ENCODE measurements around the gene ARFIP2. TPM values are rescaled to one million over a fixed set of nuclear protein-coding genes. Genes with fewer than 3 reads are reported as not detected.

ARFIP2 gene
- total RNA-seq, 1 experiment from 2014 or later, result 49.5 TPM

- CTCF ChIA-PET, result no interaction called here
- Histone ChIP-seq H2AFZ (no peak overlapping the region), H3F3A (ENCODE audit: insufficient read depth, low read depth) (no peaks in the 10 kb centered on the region), H3K4me1 (replicated peaks; ENCODE audit: insufficient read depth) (0 out of 2 replicates have a peak, but pooled peaks cover 6% of the 10 kb centered on the region), H3K9me2 (ENCODE audit: insufficient read depth) (no peaks in the 10 kb centered on the region), H3K36me3 (ENCODE audit: low read depth) (peaks cover 12% of the 10 kb centered on the region; the same call in 1 of the 2 replicates), H3K27ac (no peak overlapping the region), H3K9me3 (ENCODE audit: insufficient read depth, low read depth) (no peaks in the 10 kb centered on the region), H4K20me1 (ENCODE audit: insufficient read depth) (0 out of 2 replicates have a peak, but pooled peaks cover 2% of the 10 kb centered on the region), H3K4me3 (no peak overlapping the region), H3K4me2 (no peak overlapping the region), H3K27me3 (ENCODE audit: insufficient read depth, low read depth) (no peaks in the 10 kb centered on the region), H3K79me2 (ENCODE audit: low read depth) (peaks cover 26% of the 10 kb centered on the region)
- POLR2A ChIA-PET (ENCODE audit: unreplicated experiment), result no interaction called here
- DNase-seq, result no peak
- no TSS peak for BruUV-seq (replicated peaks)
- intact Hi-C loops (cut with micrococcal nuclease; ENCODE audit: unreplicated experiment), result no loop called here
- TF ChIP-seq, protein P1, sequence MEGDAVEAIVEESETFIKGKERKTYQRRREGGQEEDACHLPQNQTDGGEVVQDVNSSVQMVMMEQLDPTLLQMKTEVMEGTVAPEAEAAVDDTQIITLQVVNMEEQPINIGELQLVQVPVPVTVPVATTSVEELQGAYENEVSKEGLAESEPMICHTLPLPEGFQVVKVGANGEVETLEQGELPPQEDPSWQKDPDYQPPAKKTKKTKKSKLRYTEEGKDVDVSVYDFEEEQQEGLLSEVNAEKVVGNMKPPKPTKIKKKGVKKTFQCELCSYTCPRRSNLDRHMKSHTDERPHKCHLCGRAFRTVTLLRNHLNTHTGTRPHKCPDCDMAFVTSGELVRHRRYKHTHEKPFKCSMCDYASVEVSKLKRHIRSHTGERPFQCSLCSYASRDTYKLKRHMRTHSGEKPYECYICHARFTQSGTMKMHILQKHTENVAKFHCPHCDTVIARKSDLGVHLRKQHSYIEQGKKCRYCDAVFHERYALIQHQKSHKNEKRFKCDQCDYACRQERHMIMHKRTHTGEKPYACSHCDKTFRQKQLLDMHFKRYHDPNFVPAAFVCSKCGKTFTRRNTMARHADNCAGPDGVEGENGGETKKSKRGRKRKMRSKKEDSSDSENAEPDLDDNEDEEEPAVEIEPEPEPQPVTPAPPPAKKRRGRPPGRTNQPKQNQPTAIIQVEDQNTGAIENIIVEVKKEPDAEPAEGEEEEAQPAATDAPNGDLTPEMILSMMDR (conservative IDR thresholded peaks at IDR 0.05), result no peak
- TF ChIP-seq EZH2 (IDR thresholded peaks at IDR 0.05; ENCODE audit: low read depth), result no peak
These were observed 5.1 kb upstream of the ARFIP2 start for GRCh38 chr11:6486256-6486655.

DNA sequence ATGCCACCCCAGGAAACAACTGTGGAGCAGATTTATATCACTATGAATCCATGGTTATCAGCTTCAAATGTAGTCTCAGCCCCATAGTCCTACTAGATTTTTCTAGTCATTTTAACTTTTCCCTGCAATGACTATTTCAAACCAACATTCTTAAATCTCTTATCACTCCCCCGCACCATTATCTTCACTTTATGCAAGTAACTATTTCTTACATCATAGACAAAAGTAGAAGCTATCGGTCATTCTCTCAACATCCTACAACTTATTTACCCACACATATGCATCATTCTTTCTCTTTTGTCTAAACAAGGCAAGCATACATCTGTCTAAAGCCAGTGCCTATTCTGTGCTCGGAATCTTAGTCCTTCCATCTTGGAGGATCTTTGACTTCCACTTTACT lies 4.5 kb upstream of the ARFIP2 start:
- Histone ChIP-seq H3K79me2 (ENCODE audit: low read depth) (peaks cover 30% of the 10 kb centered on the region), H3K9me2 (ENCODE audit: insufficient read depth) (no peaks in the 10 kb centered on the region), H3K27ac (no peak overlapping the region), H3K9me3 (ENCODE audit: insufficient read depth, low read depth) (no peaks in the 10 kb centered on the region), H3K27me3 (ENCODE audit: insufficient read depth, low read depth) (no peaks in the 10 kb centered on the region), H3K36me3 (ENCODE audit: low read depth) (peaks cover 12% of the 10 kb centered on the region; the same call in 1 of the 2 replicates), H4K20me1 (ENCODE audit: insufficient read depth) (0 out of 2 replicates have a peak, but pooled peaks cover 2% of the 10 kb centered on the region), H3K4me3 (no peak overlapping the region), H3F3A (ENCODE audit: insufficient read depth, low read depth) (no peaks in the 10 kb centered on the region), H2AFZ (no peak overlapping the region), H3K4me2 (no peak overlapping the region), H3K4me1 (replicated peaks; ENCODE audit: insufficient read depth) (0 out of 2 replicates have a peak, but pooled peaks cover 6% of the 10 kb centered on the region)
- TF ChIP-seq EZH2 (IDR thresholded peaks at IDR 0.05; ENCODE audit: low read depth), result no peak
- TF ChIP-seq, protein P1 (conservative IDR thresholded peaks at IDR 0.05), result no peak
- ChIA-PET CTCF (no interaction called here), POLR2A (ENCODE audit: unreplicated experiment) (interaction anchor here (0.8 kb wide), 1 partner anchor 16 kb away, joined by 9 read pairs; no protein-coding TSS in a partner anchor)
- DNase-seq, result no peak
- no TSS peak for BruUV-seq (replicated peaks)
- intact Hi-C loops (cut with micrococcal nuclease; ENCODE audit: unreplicated experiment), result no loop called here

DNA sequence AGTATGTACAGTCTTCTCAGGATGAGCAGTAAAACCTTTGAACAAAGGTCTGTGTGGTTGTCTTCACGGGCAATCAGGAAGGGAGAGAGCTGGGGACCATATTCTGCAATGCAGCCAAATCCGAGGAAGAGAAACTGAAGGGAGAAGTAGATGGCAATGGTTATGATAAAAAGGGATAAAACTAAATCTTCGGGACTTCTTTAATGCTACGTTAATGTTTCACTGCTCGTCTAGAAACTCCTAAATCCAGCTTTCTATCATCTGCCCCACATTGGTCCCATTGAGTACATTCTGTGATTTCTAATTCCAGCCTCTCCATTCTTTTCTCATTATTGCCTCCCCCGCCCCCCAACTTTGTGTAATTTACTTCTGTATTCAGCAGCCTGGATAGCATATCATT lies 1.9 kb upstream of the ARFIP2 start:
- CTCF ChIA-PET, result no interaction called here

More for the DNA sequence above, 1.9 kb upstream of the ARFIP2 start:
- no peak overlapping the region for H2AFZ ChIP-seq
- H3K4me1 ChIP-seq (replicated peaks; ENCODE audit: insufficient read depth), result 0 out of 2 replicates have a peak, but pooled peaks cover 13% of the 10 kb centered on the region
- H3K36me3 ChIP-seq (ENCODE audit: low read depth), result peaks cover 12% of the 10 kb centered on the region; the same call in 1 of the 2 replicates
- H3K9me3 ChIP-seq (ENCODE audit: insufficient read depth, low read depth), result no peaks in the 10 kb centered on the region
- TF ChIP-seq EZH2 (IDR thresholded peaks at IDR 0.05; ENCODE audit: low read depth), result no peak
- TF ChIP-seq, protein P1 (conservative IDR thresholded peaks at IDR 0.05), result no peak
- POLR2A ChIA-PET (ENCODE audit: unreplicated experiment), result no interaction called here
- intact Hi-C loops (cut with micrococcal nuclease; ENCODE audit: unreplicated experiment), result no loop called here
- 0 out of 2 replicates have a peak overlapping the region, but pooled peaks have one; percentile 84 for H3K27ac ChIP-seq
- H3K27me3 ChIP-seq (ENCODE audit: insufficient read depth, low read depth), result no peaks in the 10 kb centered on the region
- DNase-seq, result no peak
- H3K79me2 ChIP-seq (ENCODE audit: low read depth), result peaks cover 48% of the 10 kb centered on the region
- no peak overlapping the region for H3K4me2 ChIP-seq
- H3F3A ChIP-seq (ENCODE audit: insufficient read depth, low read depth), result no peaks in the 10 kb centered on the region
- peaks cover 2% of the 10 kb centered on the region; the same call in 1 of the 2 replicates for H4K20me1 ChIP-seq (ENCODE audit: insufficient read depth)
- no peaks in the 10 kb centered on the region for H3K9me2 ChIP-seq (ENCODE audit: insufficient read depth)
- no TSS peak for BruUV-seq (replicated peaks)
- H3K4me3 ChIP-seq, result no peak overlapping the region

Measured in PC-9 (cell line).